ENCODE data around the gene IL17REL. TPM values are rescaled to one million over a fixed set of nuclear protein-coding genes. Genes with fewer than 3 reads are reported as not detected.

IL17REL gene
- total and polyA plus RNA-seq, 2 of the 13 experiments (the other 11 are each of a cell fraction or from before 2014, with no cell fraction given) = not detected

DNA sequence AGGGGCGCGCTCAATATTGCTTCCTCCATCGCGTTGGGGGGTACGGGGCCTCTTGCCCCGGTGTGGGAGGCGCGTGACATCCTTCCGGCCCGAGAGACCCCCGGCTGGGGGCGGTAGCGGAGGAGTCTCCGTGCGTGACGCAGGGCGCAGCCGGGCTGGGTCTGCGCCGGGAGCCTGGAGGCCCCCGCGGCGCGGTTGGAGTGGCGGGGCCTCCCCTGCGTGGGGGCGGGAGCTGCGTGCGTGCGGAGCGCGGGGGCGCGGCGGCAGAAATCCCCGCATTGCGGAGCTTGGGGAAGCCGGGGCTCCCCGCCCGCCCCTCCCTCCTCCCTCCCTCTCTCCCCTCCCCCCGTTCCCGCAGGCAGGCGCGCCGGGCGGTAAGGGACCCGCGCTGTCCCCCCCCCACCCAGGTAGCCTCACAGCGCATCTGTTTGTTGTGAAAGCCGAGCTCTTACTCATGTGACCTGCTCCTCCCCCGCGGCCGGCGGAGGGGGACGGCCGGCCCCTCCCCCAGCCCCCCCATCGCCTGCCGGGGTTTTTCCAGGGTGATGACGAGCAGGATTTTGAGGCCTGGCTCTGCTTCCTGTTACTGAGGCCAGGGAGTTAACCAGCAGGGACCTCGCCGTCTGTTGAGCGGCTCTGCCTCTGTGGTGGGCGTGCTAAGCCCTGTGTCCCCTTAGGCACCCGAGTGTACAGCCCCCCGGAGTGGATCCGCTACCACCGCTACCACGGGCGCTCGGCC lies 50.4 kb downstream of the IL17REL start (continued):
- no peak; the same call in none of the 2 replicates for TF ChIP-seq POLR2G (IDR thresholded peaks at IDR 0.05; ENCODE audit: low read depth, low read length)
- no peak for TF ChIP-seq KLF16 (CRISPR knock-in tag; IDR thresholded peaks at IDR 0.05)
- TF ChIP-seq, protein P1, sequence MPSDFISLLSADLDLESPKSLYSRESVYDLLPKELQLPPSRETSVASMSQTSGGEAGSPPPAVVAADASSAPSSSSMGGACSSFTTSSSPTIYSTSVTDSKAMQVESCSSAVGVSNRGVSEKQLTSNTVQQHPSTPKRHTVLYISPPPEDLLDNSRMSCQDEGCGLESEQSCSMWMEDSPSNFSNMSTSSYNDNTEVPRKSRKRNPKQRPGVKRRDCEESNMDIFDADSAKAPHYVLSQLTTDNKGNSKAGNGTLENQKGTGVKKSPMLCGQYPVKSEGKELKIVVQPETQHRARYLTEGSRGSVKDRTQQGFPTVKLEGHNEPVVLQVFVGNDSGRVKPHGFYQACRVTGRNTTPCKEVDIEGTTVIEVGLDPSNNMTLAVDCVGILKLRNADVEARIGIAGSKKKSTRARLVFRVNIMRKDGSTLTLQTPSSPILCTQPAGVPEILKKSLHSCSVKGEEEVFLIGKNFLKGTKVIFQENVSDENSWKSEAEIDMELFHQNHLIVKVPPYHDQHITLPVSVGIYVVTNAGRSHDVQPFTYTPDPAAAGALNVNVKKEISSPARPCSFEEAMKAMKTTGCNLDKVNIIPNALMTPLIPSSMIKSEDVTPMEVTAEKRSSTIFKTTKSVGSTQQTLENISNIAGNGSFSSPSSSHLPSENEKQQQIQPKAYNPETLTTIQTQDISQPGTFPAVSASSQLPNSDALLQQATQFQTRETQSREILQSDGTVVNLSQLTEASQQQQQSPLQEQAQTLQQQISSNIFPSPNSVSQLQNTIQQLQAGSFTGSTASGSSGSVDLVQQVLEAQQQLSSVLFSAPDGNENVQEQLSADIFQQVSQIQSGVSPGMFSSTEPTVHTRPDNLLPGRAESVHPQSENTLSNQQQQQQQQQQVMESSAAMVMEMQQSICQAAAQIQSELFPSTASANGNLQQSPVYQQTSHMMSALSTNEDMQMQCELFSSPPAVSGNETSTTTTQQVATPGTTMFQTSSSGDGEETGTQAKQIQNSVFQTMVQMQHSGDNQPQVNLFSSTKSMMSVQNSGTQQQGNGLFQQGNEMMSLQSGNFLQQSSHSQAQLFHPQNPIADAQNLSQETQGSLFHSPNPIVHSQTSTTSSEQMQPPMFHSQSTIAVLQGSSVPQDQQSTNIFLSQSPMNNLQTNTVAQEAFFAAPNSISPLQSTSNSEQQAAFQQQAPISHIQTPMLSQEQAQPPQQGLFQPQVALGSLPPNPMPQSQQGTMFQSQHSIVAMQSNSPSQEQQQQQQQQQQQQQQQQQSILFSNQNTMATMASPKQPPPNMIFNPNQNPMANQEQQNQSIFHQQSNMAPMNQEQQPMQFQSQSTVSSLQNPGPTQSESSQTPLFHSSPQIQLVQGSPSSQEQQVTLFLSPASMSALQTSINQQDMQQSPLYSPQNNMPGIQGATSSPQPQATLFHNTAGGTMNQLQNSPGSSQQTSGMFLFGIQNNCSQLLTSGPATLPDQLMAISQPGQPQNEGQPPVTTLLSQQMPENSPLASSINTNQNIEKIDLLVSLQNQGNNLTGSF (CRISPR knock-in tag; IDR thresholded peaks at IDR 0.05) = peak; percentile 45; the same call in 1 of the 2 replicates
- TF ChIP-seq, protein P2, sequence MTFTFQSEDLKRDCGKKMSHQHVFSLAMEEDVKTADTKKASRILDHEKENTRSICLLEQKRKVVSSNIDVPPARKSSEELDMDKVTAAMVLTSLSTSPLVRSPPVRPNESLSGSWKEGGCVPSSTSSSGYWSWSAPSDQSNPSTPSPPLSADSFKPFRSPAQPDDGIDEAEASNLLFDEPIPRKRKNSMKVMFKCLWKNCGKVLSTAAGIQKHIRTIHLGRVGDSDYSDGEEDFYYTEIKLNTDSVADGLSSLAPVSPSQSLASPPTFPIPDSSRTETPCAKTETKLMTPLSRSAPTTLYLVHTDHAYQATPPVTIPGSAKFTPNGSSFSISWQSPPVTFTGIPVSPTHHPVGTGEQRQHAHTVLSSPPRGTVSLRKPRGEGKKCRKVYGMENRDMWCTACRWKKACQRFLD (CRISPR knock-in tag; IDR thresholded peaks at IDR 0.05; ENCODE audit: borderline replicate concordance) = no peak
- TF ChIP-seq ZMYM3 (CRISPR knock-in tag; IDR thresholded peaks at IDR 0.05) = 0 out of 2 replicates have a peak, but pooled peaks have one; percentile 43
- TF ChIP-seq MTA3 (CRISPR knock-in tag; IDR thresholded peaks at IDR 0.05) = no peak
- TF ChIP-seq RARA (CRISPR knock-in tag; IDR thresholded peaks at IDR 0.05) = peak; percentile 23; the same call in 1 of the 2 replicates
- no peak for TF ChIP-seq ZNF75D (CRISPR knock-in tag; IDR thresholded peaks at IDR 0.05; ENCODE audit: borderline replicate concordance)
- no peak; the same call in 1 of the 2 replicates for TF ChIP-seq SAP130 (CRISPR knock-in tag; IDR thresholded peaks at IDR 0.05; ENCODE audit: low read depth)
- TF ChIP-seq, protein P3, sequence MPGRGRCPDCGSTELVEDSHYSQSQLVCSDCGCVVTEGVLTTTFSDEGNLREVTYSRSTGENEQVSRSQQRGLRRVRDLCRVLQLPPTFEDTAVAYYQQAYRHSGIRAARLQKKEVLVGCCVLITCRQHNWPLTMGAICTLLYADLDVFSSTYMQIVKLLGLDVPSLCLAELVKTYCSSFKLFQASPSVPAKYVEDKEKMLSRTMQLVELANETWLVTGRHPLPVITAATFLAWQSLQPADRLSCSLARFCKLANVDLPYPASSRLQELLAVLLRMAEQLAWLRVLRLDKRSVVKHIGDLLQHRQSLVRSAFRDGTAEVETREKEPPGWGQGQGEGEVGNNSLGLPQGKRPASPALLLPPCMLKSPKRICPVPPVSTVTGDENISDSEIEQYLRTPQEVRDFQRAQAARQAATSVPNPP (CRISPR knock-in tag; IDR thresholded peaks at IDR 0.05) = no peak
- no peak for TF ChIP-seq ZNF30 (CRISPR knock-in tag; IDR thresholded peaks at IDR 0.05)
- no peak for TF ChIP-seq RBAK (CRISPR knock-in tag; IDR thresholded peaks at IDR 0.05)

Measured in HepG2 (cell line).